ENCODE data around the gene LIPE.
A peak's percentile ranks its signal among the peaks of the same experiment; 100 is the strongest.

LIPE gene

GRCh38 chr19:42409477-42409876 is 17.7 kb downstream of the LIPE start:
- Histone ChIP-seq H3K4me3 (ENCODE audit: low read depth, low read length) (no peak overlapping the region), H3K9me3 (ENCODE audit: control insufficient read depth, insufficient read depth, low read length) (no peaks in the 10 kb centered on the region), H3K27me3 (ENCODE audit: control insufficient read depth, insufficient read depth, low read length) (peaks cover 20% of the 10 kb centered on the region), H3K9ac (ENCODE audit: low read depth, low read length) (no peak overlapping the region), H3K4me1 (ENCODE audit: control insufficient read depth, insufficient read depth, low read length) (no peaks in the 10 kb centered on the region), H3K36me3 (ENCODE audit: control insufficient read depth, insufficient read depth, low read length) (peaks cover 5% of the 10 kb centered on the region)

GRCh38 chr19:42407816-42408175 is 19.4 kb downstream of the LIPE start:
- Histone ChIP-seq H3K36me3 (ENCODE audit: control insufficient read depth, insufficient read depth, low read length) (peaks cover 5% of the 10 kb centered on the region), H3K9ac (ENCODE audit: low read depth, low read length) (no peak overlapping the region), H3K4me3 (ENCODE audit: low read depth, low read length) (no peak overlapping the region), H3K4me1 (ENCODE audit: control insufficient read depth, insufficient read depth, low read length) (peaks cover 2% of the 10 kb centered on the region), H3K9me3 (ENCODE audit: control insufficient read depth, insufficient read depth, low read length) (no peaks in the 10 kb centered on the region), H3K27me3 (ENCODE audit: control insufficient read depth, insufficient read depth, low read length) (peaks cover 15% of the 10 kb centered on the region)

GRCh38 chr19:42407085-42407815 is 19.9 kb downstream of the LIPE start:
- no peak overlapping the region for H3K4me3 ChIP-seq (ENCODE audit: low read depth, low read length)
- H3K27me3 ChIP-seq (ENCODE audit: control insufficient read depth, insufficient read depth, low read length) = peaks cover 17% of the 10 kb centered on the region
- no peak overlapping the region for H3K9ac ChIP-seq (ENCODE audit: low read depth, low read length)
- H3K9me3 ChIP-seq (ENCODE audit: control insufficient read depth, insufficient read depth, low read length) = no peaks in the 10 kb centered on the region
- H3K36me3 ChIP-seq (ENCODE audit: control insufficient read depth, insufficient read depth, low read length) = peaks cover 5% of the 10 kb centered on the region
- peaks cover 3% of the 10 kb centered on the region for H3K4me1 ChIP-seq (ENCODE audit: control insufficient read depth, insufficient read depth, low read length)

- Histone ChIP-seq H3K27me3 (ENCODE audit: control insufficient read depth, insufficient read depth, low read length) (peaks cover 9% of the 10 kb centered on the region), H3K4me3 (ENCODE audit: low read depth, low read length) (no peak overlapping the region), H3K36me3 (ENCODE audit: control insufficient read depth, insufficient read depth, low read length) (peaks cover 5% of the 10 kb centered on the region), H3K4me1 (ENCODE audit: control insufficient read depth, insufficient read depth, low read length) (peaks cover 3% of the 10 kb centered on the region), H3K9me3 (ENCODE audit: control insufficient read depth, insufficient read depth, low read length) (no peaks in the 10 kb centered on the region), H3K9ac (ENCODE audit: low read depth, low read length) (no peak overlapping the region)
Measured at GRCh38 chr19:42406111-42406510, 21.1 kb downstream of the LIPE start.

- Histone ChIP-seq H3K27me3 (ENCODE audit: control insufficient read depth, insufficient read depth, low read length) (peaks cover 9% of the 10 kb centered on the region), H3K4me1 (ENCODE audit: control insufficient read depth, insufficient read depth, low read length) (peaks cover 3% of the 10 kb centered on the region), H3K9me3 (ENCODE audit: control insufficient read depth, insufficient read depth, low read length) (no peaks in the 10 kb centered on the region), H3K36me3 (ENCODE audit: control insufficient read depth, insufficient read depth, low read length) (peaks cover 3% of the 10 kb centered on the region), H3K9ac (ENCODE audit: low read depth, low read length) (no peak overlapping the region), H3K4me3 (ENCODE audit: low read depth, low read length) (no peak overlapping the region)
Measured at GRCh38 chr19:42403586-42403985, 23.6 kb downstream of the LIPE start.

- Histone ChIP-seq H3K9ac (ENCODE audit: low read depth, low read length) (peak overlapping the region; percentile 60), H3K4me3 (ENCODE audit: low read depth, low read length) (peak overlapping the region; percentile 76), H3K9me3 (ENCODE audit: control insufficient read depth, insufficient read depth, low read length) (no peaks in the 10 kb centered on the region), H3K36me3 (ENCODE audit: control insufficient read depth, insufficient read depth, low read length) (peaks cover 3% of the 10 kb centered on the region), H3K27me3 (ENCODE audit: control insufficient read depth, insufficient read depth, low read length) (peaks cover 13% of the 10 kb centered on the region), H3K4me1 (ENCODE audit: control insufficient read depth, insufficient read depth, low read length) (peaks cover 3% of the 10 kb centered on the region)
Measured at GRCh38 chr19:42402376-42403116, 24.6 kb downstream of the LIPE start.

GRCh38 chr19:42401365-42402303 is 25.6 kb downstream of the LIPE start:
- Histone ChIP-seq H3K36me3 (ENCODE audit: control insufficient read depth, insufficient read depth, low read length) (no peaks in the 10 kb centered on the region), H3K4me1 (ENCODE audit: control insufficient read depth, insufficient read depth, low read length) (peaks cover 3% of the 10 kb centered on the region), H3K9me3 (ENCODE audit: control insufficient read depth, insufficient read depth, low read length) (no peaks in the 10 kb centered on the region), H3K4me3 (ENCODE audit: low read depth, low read length) (peak overlapping the region; percentile 76), H3K27me3 (ENCODE audit: control insufficient read depth, insufficient read depth, low read length) (peaks cover 13% of the 10 kb centered on the region), H3K9ac (ENCODE audit: low read depth, low read length) (peak overlapping the region; percentile 60)

GRCh38 chr19:42400404-42400803 is 26.8 kb downstream of the LIPE start:
- Histone ChIP-seq H3K36me3 (ENCODE audit: control insufficient read depth, insufficient read depth, low read length) (no peaks in the 10 kb centered on the region), H3K4me3 (ENCODE audit: low read depth, low read length) (no peak overlapping the region), H3K9ac (ENCODE audit: low read depth, low read length) (no peak overlapping the region), H3K27me3 (ENCODE audit: control insufficient read depth, insufficient read depth, low read length) (peaks cover 13% of the 10 kb centered on the region), H3K4me1 (ENCODE audit: control insufficient read depth, insufficient read depth, low read length) (peaks cover 7% of the 10 kb centered on the region), H3K9me3 (ENCODE audit: control insufficient read depth, insufficient read depth, low read length) (no peaks in the 10 kb centered on the region)

GRCh38 chr19:42397263-42398166 is 29.7 kb downstream of the LIPE start:
- peak overlapping the region; percentile 78 for H3K9ac ChIP-seq (ENCODE audit: low read depth, low read length)

GRCh38 chr19:42396381-42397262 is 30.6 kb downstream of the LIPE start:
- Histone ChIP-seq H3K9me3 (ENCODE audit: control insufficient read depth, insufficient read depth, low read length) (no peaks in the 10 kb centered on the region), H3K4me1 (ENCODE audit: control insufficient read depth, insufficient read depth, low read length) (peaks cover 4% of the 10 kb centered on the region), H3K9ac (ENCODE audit: low read depth, low read length) (peak overlapping the region; percentile 80), H3K27me3 (ENCODE audit: control insufficient read depth, insufficient read depth, low read length) (peaks cover 4% of the 10 kb centered on the region), H3K36me3 (ENCODE audit: control insufficient read depth, insufficient read depth, low read length) (no peaks in the 10 kb centered on the region), H3K4me3 (ENCODE audit: low read depth, low read length) (peak overlapping the region; percentile 94)

More at GRCh38 chr19:42397263-42398166, 29.7 kb downstream of the LIPE start:
- Histone ChIP-seq H3K27me3 (ENCODE audit: control insufficient read depth, insufficient read depth, low read length) (peaks cover 7% of the 10 kb centered on the region), H3K9me3 (ENCODE audit: control insufficient read depth, insufficient read depth, low read length) (no peaks in the 10 kb centered on the region), H3K36me3 (ENCODE audit: control insufficient read depth, insufficient read depth, low read length) (no peaks in the 10 kb centered on the region), H3K4me3 (ENCODE audit: low read depth, low read length) (peak overlapping the region; percentile 94), H3K4me1 (ENCODE audit: control insufficient read depth, insufficient read depth, low read length) (peaks cover 4% of the 10 kb centered on the region)
